ENCODE results near the gene OTOP2.

Gene OTOP2

GRCh38 chr17:74924250-74924948 is at the start of gene OTOP2:
Gene OTOP2, plus strand, starts transcription at chr17:74924273. Its CDS starts 360 bp downstream, at chr17:74924633.
- DNase-seq = no peak

- no peak for DNase-seq
Observed at GRCh38 chr17:74874615-74875037, 49.4 kb upstream of the OTOP2 start.

GRCh38 chr17:74875155-74875976 is 48.7 kb upstream of the OTOP2 start:
- no peak for DNase-seq

- DNase-seq = no peak
Observed at GRCh38 chr17:74875977-74876593, 48.0 kb upstream of the OTOP2 start.

- DNase-seq = no peak
Observed at GRCh38 chr17:74877592-74878548, 46.2 kb upstream of the OTOP2 start.

GRCh38 chr17:74878658-74879057 is 45.4 kb upstream of the OTOP2 start:
- DNase-seq = no peak

- DNase-seq = no peak
Observed at GRCh38 chr17:74879308-74879707, 44.8 kb upstream of the OTOP2 start.

- no peak for DNase-seq
Observed at GRCh38 chr17:74881073-74881472, 43.0 kb upstream of the OTOP2 start.

GRCh38 chr17:74882517-74883240 is 41.4 kb upstream of the OTOP2 start:
- no peak for DNase-seq

- no peak for DNase-seq
Observed at GRCh38 chr17:74883241-74883745, 40.8 kb upstream of the OTOP2 start.

- no peak for DNase-seq
Observed at GRCh38 chr17:74888469-74888868, 35.6 kb upstream of the OTOP2 start.

GRCh38 chr17:74890554-74890953 is 33.5 kb upstream of the OTOP2 start:
- no peak for DNase-seq

GRCh38 chr17:74892013-74892841 is 31.8 kb upstream of the OTOP2 start:
- no peak for DNase-seq

GRCh38 chr17:74892974-74893911 is 30.8 kb upstream of the OTOP2 start, which contains the start of gene FADS6:
Gene FADS6, minus strand, starts transcription at chr17:74893633. Its CDS starts 38 bp downstream, at chr17:74893595.
- DNase-seq = no peak

GRCh38 chr17:74893936-74894671 is 30.0 kb upstream of the OTOP2 start:
- DNase-seq = no peak

GRCh38 chr17:74898376-74898946 is 25.6 kb upstream of the OTOP2 start:
- DNase-seq = no peak

- no peak for DNase-seq
Observed at GRCh38 chr17:74900208-74900607, 23.9 kb upstream of the OTOP2 start.
